GM10266 (cell line): ENCODE results near the gene SGCA.
A peak's percentile ranks its signal among the peaks of the same experiment; 100 is the strongest.

Experiments
- DNase-seq: peaks from one replicate; pipeline ENCODE4 v3.0.0; 2012; ENCODE audit errors: extremely low spot score
- CTCF ChIP-seq: IDR thresholded peaks from 2 replicates; pipeline ENCODE4 v1.5.1; 2012; ENCODE audit warnings: mild to moderate bottlenecking, low read depth; ENCODE audit not compliant: control insufficient read depth, insufficient read depth; ENCODE audit errors: missing control alignments

The SGCA gene

DNA sequence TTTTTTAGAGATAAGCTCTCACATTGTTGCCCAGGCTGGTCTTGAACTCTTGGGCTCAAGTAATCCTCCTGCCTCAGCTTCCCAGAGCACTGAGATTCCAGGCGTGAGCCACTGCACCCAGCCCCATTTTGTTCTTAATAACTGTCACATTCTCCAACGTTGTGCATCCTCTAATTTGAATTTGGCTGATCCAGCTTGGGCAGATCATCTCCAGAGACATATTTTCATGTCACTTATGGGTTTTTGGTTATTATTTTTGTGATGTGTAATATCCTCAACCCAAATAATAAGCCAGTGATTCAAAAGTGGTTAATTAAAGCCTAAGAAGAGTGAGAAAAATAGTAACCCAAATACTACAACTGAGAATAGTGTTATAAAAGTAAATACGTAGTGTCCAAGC, 51.8 kb downstream of the SGCA start:
- no peak for DNase-seq
- no peak for TF ChIP-seq CTCF

- peak; percentile 2 for DNase-seq
- TF ChIP-seq CTCF, result no peak
These were observed 52.4 kb downstream of the SGCA start for GRCh38 chr17:50218071-50218759.

DNA sequence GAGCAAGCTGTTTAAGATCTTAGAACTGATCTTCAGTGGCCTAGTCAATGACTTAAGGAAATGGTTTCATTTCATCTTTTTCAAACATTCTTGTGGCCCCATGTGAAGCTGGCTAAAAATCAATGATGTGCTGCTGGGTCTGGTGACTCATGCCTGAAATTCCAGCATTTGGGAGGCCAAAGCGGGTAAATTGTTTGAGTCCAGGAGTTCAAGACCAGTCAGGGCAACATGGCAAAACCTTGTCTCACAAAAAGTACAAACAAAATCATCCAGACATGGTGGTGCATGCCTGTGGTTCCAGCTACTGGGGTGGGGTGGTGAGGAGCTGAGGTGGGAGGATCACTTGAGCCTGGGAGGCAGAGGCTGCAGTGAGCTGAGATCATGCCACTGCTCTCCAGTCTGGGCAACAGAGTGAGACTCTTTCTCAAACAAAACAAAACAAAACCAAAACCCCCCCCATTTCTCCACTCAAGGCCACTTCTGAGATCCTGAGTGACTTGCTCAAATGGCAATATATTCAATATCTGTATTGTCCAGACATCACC, 53.0 kb downstream of the SGCA start:
- DNase-seq, result no peak
- TF ChIP-seq CTCF, result no peak

- no peak for DNase-seq
These were observed 53.5 kb downstream of the SGCA start for GRCh38 chr17:50219342-50219741.

DNA sequence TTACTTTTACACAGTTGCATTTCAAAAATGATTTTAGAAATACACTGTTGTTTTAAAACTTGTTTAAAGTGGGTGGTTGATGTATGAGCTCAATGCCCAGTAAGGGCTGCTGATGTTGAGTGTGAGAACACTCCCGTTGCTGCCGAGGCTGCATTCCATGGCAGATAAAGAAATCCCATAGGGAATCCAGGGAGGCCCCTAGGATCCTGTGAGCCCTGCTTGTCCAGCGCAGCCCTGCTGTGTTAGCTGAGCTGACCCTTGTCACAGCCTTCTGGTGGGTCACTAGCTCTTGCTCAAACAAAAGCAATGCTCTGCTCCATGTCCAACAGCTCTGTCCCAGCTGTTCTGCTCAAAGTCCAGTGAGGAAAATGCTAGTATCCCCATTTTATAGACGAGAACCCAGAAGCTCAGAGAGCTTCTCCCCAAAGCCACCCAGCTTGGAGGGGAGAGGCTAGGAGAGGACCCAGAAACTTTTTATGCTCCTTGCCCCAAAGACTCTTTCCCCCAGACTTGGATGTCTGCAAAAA, 54.2 kb downstream of the SGCA start:
- no peak for TF ChIP-seq CTCF
- DNase-seq, result no peak

More at GRCh38 chr17:50219342-50219741, 53.5 kb downstream of the SGCA start:
- TF ChIP-seq CTCF, result no peak

DNA sequence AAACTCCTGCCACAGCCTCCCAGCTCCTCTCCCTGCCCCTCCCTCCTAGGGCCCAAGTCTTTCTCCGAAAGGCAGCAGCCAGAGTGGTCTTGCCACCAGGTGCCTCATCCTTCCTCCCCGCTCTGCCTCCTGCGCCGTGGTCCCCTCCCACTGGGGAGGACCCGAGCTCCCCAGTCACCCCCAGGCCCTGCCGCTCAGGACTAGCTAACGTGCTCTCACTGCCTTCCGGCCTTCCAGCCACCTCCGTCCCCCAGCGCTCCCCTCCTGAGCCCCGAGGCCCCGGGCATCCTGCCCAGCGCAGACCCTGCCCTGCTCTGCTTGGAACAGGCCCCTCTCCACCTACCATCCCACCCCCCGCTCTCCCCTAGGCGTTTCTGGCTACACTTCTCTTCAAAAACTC, 55.0 kb downstream of the SGCA start:
- no peak for DNase-seq

More for the DNA sequence above, 55.0 kb downstream of the SGCA start:
- no peak for TF ChIP-seq CTCF
